Endometrium (tissue), 2 donors: ENCODE results near the gene CSH1.
"Not testable (repeated sequence)": the region's sequence is repeated elsewhere in the genome, so short reads cannot be mapped to it uniquely, and the experiment has no call there.

Experiments used
- FAIRE-seq: peaks from 2 replicates; lab custom pipeline; 2012; peaks lifted over from hg19 to GRCh38; lab: Jason Lieb, UNC
- donor health status: control.
- donor health status: control.

Gene CSH1

DNA sequence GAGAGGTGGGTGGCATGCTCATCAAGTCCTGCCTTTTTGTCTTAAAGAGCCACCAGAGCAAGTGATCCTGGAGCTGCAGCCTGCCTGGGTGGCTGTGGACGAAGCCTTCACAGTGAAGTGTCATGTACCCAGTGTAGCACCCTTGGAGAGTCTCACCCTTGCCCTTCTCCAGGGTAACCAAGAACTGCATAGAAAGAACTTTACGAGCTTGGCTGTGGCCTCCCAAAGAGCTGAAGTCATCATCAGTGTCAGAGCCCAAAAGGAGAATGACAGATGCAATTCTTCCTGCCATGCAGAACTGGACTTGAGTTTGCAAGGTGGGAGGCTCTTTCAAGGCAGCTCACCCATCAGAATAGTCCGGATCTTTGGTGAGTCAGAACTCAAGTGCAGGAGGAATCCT is 37.1 kb downstream of the CSH1 start:
- no peak for FAIRE-seq

DNA sequence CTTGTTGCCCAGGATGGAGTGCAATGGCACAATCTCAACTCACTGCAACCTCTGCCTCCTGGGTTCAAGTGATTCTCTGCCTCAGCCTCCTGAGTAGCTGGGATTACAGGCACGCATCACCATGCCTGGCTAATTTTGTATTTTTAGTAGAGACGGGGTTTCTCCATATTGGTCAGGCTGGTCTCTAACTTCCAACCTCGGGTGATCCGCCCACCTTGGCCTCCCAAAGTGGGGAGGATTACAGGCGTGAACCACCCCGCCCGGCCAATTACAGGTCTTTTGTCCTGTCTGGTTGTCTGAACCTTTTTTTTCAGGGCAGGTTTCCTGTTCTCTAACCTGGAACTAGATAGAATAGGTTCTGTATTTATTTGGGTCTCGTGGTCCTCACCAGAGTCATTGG is 39.9 kb downstream of the CSH1 start:
- FAIRE-seq, result not testable (repeated sequence)

DNA sequence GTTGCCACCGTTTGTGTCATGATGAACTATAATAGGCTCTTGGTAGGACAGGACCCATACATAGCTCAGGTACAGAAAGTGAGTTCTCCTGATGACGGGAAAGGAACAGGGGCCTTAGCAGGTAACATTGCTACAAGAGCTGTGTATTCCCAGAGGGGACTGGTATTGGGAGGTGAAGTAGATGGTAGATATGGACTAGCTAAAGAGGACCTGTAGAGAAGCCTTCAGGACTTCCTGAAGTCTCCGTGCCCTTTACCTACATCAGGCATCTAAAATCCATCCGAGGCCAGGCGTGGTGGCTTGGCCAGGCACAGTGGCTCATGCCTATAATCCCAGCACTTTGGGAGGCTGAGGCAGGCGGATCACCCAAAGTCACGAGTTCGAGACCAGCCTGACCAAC is 41.2 kb downstream of the CSH1 start:
- no peak for FAIRE-seq

DNA sequence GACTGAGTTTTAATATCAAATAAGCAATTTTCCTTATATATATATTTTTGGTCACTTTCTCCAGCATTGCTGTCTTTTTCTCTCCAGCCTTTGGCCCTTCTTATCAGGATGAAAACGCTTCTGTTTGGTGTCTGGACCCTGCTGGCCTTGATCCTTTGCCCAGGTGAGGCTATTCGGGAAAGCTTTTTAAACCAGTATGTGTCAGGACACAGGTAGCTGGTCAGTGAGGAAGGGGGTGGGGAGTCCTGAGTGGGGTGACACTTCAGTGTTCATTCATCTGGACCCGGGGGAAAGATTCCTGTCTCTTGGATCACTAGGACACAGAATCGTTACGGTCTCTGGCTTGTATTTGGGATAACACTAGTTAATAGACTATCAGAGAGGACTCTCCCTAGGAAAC is 41.7 kb downstream of the CSH1 start:
- FAIRE-seq, result no peak

DNA sequence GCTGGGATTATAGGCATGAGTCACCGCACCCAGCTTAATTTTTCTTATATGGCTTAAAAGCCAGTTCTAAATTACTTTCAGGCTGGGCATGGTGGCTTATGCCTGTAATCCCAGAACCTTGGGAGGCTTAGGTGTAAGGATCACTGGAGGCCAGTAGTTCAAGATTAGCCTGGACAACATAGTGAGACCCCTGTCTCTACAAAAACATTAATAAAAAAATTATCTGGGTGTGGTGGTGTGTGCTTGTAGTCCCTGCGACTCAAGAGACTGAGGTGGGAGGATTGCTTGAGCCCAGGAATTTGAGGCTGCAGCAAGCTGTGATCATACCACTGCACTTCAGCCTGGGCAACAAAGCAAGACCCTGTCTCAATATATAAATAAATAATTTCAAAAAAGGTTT is 43.1 kb downstream of the CSH1 start:
- no peak for FAIRE-seq

DNA sequence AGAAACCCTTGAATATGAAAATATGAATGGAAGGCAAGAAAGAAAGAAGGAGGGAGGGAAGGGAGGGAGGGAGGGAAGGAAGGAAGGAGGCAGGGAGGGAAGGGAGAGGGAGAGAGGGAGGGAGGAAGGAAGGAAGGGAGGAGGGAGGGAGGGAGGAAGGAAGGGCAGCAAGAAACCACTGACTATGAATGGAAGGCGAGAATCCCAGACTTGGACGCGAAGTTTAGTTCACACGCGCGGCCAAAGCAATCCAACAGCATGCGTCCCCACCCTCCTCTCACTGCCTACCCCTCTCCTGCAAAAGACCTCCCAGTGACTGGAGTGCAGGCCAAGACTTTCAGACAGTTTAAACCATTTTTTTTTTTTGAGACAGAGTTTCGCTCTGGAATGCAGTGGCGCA is 46.0 kb downstream of the CSH1 start:
- no peak for FAIRE-seq

DNA sequence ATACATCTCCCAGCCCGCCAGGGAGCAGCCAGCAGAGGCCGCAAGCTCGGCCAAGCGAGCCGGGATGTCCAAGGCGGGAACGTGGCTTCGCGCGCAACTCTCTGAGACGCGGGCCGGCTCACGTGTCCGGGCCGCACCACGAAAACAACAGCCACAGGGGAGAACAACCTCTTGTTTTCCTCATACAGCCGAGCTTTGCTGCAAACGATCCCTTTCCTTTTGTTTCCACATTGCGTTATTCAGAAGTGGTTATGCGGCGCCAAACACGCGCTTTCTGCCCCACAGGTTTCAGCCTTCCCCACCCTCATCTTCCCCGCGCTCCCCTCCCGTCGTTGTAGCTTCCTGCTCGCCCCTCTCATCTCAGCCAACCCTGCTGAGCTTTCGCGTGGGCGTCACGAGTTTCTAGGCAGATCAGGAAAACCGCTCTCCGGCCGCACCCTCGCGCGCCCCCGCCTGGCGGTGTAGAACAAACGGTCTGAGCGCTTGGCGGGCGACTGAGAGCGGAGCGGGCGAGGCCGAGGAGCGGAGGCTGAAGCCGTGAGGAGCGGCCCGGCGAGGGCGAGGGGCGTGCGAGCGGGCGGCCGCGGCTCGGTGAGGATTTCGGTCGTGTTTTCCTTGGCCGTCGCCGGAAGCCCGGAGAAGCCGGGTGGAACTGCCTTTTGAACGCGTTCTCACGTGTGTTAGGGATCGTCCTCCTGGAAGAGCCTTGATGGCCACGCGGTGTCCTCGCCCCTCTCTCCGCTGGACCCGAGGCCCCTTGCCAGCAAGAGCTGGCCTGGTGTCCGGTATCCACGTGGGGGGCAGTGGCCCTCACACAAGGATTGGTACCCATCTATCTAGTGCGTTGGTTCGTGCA is 47.3 kb downstream of the CSH1 start:
- no peak for FAIRE-seq

DNA sequence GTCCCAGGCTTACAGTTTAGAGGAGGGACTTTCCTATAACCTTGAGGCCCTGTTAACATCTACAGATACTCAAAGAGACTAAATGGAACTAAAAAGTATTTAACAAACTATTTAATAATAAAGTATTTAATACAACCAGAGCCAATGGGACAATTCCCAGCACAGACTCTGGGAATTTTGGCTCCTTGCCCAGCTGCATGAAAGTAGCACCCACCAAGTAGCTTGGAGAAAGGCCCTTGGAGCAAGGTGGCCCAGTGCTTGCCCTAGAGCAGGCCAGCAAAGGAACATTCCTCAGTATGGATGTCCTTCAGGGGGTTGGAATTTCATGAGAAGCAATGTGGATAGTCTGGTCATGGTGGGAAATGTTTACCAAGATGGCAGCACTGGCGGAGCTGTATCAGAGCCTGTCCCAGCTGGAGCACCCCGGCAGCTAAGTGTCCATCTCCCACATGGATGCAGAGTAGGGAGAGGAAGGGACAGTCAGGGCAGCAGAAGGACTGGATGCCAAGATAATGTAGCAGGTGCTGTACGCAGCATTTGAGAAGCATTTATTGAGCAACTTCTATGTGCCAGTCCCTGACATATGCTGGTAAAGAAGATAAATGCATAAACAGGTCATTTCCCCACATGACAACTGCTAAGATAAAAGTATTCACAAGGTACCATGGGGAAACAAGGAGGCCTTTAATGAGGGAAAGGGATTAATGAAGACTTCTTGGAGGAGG is 48.7 kb downstream of the CSH1 start:
- no peak for FAIRE-seq

DNA sequence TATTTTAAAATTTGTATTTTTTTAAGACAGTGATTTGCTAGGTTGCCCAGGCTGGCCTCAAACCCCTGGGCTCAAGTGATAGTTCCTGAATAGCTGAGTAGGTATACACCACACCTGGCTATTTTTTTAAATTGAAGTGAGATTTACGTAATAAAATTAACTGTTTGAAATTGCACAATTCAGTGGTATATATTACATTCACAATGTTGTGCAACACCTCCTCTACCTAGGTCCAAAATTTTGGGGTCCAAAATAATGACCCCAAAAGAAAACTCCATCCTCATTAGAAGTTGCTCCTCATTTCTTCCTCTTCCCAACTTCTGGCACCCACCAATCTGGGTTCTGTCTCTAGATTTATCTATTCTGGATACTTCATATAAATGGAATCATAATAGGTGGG is 50.9 kb downstream of the CSH1 start:
- no peak for FAIRE-seq
